Bronchial epithelial cell (primary cell): Measurements from ENCODE around the gene SIK2. TPM values are rescaled to one million over a fixed set of nuclear protein-coding genes. Genes with fewer than 3 reads are reported as not detected.

Experiments used
- DNase-seq: peaks from one replicate; pipeline ENCODE4 v3.0.0-alpha.2; 2010; ENCODE audit warnings: low read depth
- FAIRE-seq: peaks from 2 replicates; lab custom pipeline; 2011; peaks lifted over from hg19 to GRCh38; lab: Jason Lieb, UNC
- H3K27me3 ChIP-seq: 2 replicates; pipeline ENCODE4 v1.5.1; 2011; ENCODE audit warnings: low read length; ENCODE audit not compliant: control insufficient read depth, insufficient read depth
- H3K36me3 ChIP-seq: 2 replicates; pipeline ENCODE4 v1.5.1; 2011; ENCODE audit warnings: low read length; ENCODE audit not compliant: control insufficient read depth, insufficient read depth
- H3K4me3 ChIP-seq: 2 replicates; pipeline ENCODE4 v1.5.1; 2011; ENCODE audit warnings: mild to moderate bottlenecking, low read depth, low read length, control low read depth
- CTCF ChIP-seq: IDR thresholded peaks from 2 replicates; pipeline ENCODE4 v1.5.1; 2011; ENCODE audit warnings: mild to moderate bottlenecking, moderate library complexity, low read length, control low read depth, inconsistent platforms; ENCODE audit not compliant: insufficient read depth, severe bottlenecking
- total RNA-seq: library from RNA; depleted of rRNA; stranded (reverse); fragments of >200 nt; gene quantifications from 2 replicates; pipeline ENCODE4 v1.2.1, GENCODE V29; 2014

SIK2 gene
- 2.9 and 3.6 TPM in 2 replicates for total RNA-seq

GRCh38 chr11:111601979-111602864 lies at the start of gene SIK2:
Gene SIK2, plus strand, starts transcription at chr11:111602449. Its CDS starts 115 bp downstream, at chr11:111602564.
- H3K4me3 ChIP-seq = peak within 1 kb of the TSS; percentile 75
- FAIRE-seq (no peak), DNase-seq (peak; percentile 78)
- no peaks in the 10 kb centered on the region for H3K27me3 ChIP-seq
- H3K36me3 ChIP-seq = no peaks in the 10 kb centered on the region
- peak; percentile 98 for TF ChIP-seq CTCF

GRCh38 chr11:111554532-111554931 lies 47.7 kb upstream of the SIK2 start:
- no peak for FAIRE-seq
- Histone ChIP-seq H3K36me3 (no peaks in the 10 kb centered on the region), H3K27me3 (no peaks in the 10 kb centered on the region), H3K4me3 (no peak overlapping the region)
- no peak for TF ChIP-seq CTCF
- peak; percentile 95 for DNase-seq

GRCh38 chr11:111555255-111555654 lies 47.0 kb upstream of the SIK2 start:
- FAIRE-seq (no peak), DNase-seq (peak; percentile 96)
- no peak overlapping the region for H3K4me3 ChIP-seq

GRCh38 chr11:111557425-111558111 lies 44.7 kb upstream of the SIK2 start:
- Histone ChIP-seq H3K27me3 (no peaks in the 10 kb centered on the region), H3K36me3 (no peaks in the 10 kb centered on the region), H3K4me3 (no peak overlapping the region)
- FAIRE-seq (no peak), DNase-seq (peak; percentile 95)
- TF ChIP-seq CTCF = no peak

More at GRCh38 chr11:111555255-111555654, 47.0 kb upstream of the SIK2 start:
- no peaks in the 10 kb centered on the region for H3K27me3 ChIP-seq
- no peak for TF ChIP-seq CTCF
- H3K36me3 ChIP-seq = no peaks in the 10 kb centered on the region

- Histone ChIP-seq H3K4me3 (no peak overlapping the region), H3K36me3 (no peaks in the 10 kb centered on the region), H3K27me3 (no peaks in the 10 kb centered on the region)
- FAIRE-seq (no peak), DNase-seq (no peak)
- TF ChIP-seq CTCF = no peak
These were observed 42.3 kb upstream of the SIK2 start for GRCh38 chr11:111559800-111560464.
